NCI-H1092 treated with DMSO at 0.1 percent for 48 hours (cell line): ENCODE data around the gene HAPLN2.

Source experiments
- DNase-seq: peaks from one replicate; lab custom pipeline; 2025; lab: John Stamatoyannopoulos, UW

Gene HAPLN2

GRCh38 chr1:156663178-156663577, 44.0 kb downstream of the HAPLN2 start:
- DNase-seq, result no peak

GRCh38 chr1:156664046-156664766, 45.0 kb downstream of the HAPLN2 start:
- no peak for DNase-seq

GRCh38 chr1:156664767-156665411, 45.7 kb downstream of the HAPLN2 start:
- DNase-seq, result no peak

- no peak for DNase-seq
Measured at GRCh38 chr1:156665539-156665938, 46.3 kb downstream of the HAPLN2 start.

- no peak for DNase-seq
Measured at GRCh38 chr1:156666862-156667609, 47.8 kb downstream of the HAPLN2 start.

- DNase-seq, result no peak
Measured at GRCh38 chr1:156667610-156667967, 48.4 kb downstream of the HAPLN2 start.

GRCh38 chr1:156667968-156668709, 48.9 kb downstream of the HAPLN2 start:
- DNase-seq, result no peak

GRCh38 chr1:156668801-156669637, 49.8 kb downstream of the HAPLN2 start:
- no peak for DNase-seq

GRCh38 chr1:156669794-156670193, 50.6 kb downstream of the HAPLN2 start:
- no peak for DNase-seq

GRCh38 chr1:156670359-156670758, 51.1 kb downstream of the HAPLN2 start:
- no peak for DNase-seq

GRCh38 chr1:156670791-156671190, 51.6 kb downstream of the HAPLN2 start:
- no peak for DNase-seq

GRCh38 chr1:156671804-156672203, 52.6 kb downstream of the HAPLN2 start:
- DNase-seq, result no peak

- no peak for DNase-seq
Measured at GRCh38 chr1:156673387-156674121, 54.3 kb downstream of the HAPLN2 start.
